Activated T-helper 2 cell treated with anti-CD3 and anti-CD28 coated beads, Interferon-gamma antibody, Interleukin-2, Interleukin-4, amounts not matched to agents 10 μg/mL and 5 μg/mL and 100 μg/mL, durations not matched to agents 14 hours and 24 hours and 36 hours (primary cell): Measurements from ENCODE around the gene NUBP2. TPM values are rescaled to one million over a fixed set of nuclear protein-coding genes. Genes with fewer than 3 reads are reported as not detected.

Source experiments
- DNase-seq: peaks from one replicate; pipeline ENCODE4 v3.0.0; 2021; ENCODE audit warnings: low spot score
- H3K27ac Mint-ChIP-seq: one replicate; pipeline ENCODE4 v1.8.0; 2021; ENCODE audit warnings: mixed read lengths
- H3K27me3 Mint-ChIP-seq: one replicate; pipeline ENCODE4 v1.8.0; 2021; ENCODE audit warnings: low read depth, mixed read lengths
- H3K36me3 Mint-ChIP-seq: one replicate; pipeline ENCODE4 v1.8.0; 2021; ENCODE audit warnings: low read depth, mixed read lengths
- H3K4me1 Mint-ChIP-seq: one replicate; pipeline ENCODE4 v1.8.0; 2021; ENCODE audit warnings: low read depth, mixed read lengths
- H3K4me3 Mint-ChIP-seq: one replicate; pipeline ENCODE4 v1.8.0; 2021; ENCODE audit warnings: low read depth, mild to moderate bottlenecking, moderate library complexity, mixed read lengths
- H3K9me3 Mint-ChIP-seq: one replicate; pipeline ENCODE4 v1.8.0; 2021; ENCODE audit warnings: mixed read lengths
- intact Hi-C: fragments of 100-400 bp; cut with micrococcal nuclease; formaldehyde crosslinking; loops from one replicate; pipeline ENCODE4 v1.15.1; 2023
- total RNA-seq: library from RNA; stranded (reverse); gene quantifications from 2 replicates; pipeline ENCODE4 v1.2.3, GENCODE V29; 2022

NUBP2 gene
- total RNA-seq, 1 donor from 2014 or later: 64.5 TPM

GRCh38 chr16:1826691-1827573, 44.2 kb downstream of the NUBP2 start, which contains the start of the genes FAHD1 and HAGH:
Gene FAHD1 (plus strand): TSS chr16:1827206. CDS start chr16:1827239, 33 bp downstream.
Gene HAGH (minus strand): TSS chr16:1826825. CDS start chr16:1826787, 38 bp downstream.
- H3K36me3 Mint-ChIP-seq: no peaks in the 10 kb centered on the region
- H3K4me3 Mint-ChIP-seq: peak within 1 kb of the TSS; percentile 93
- peak; percentile 92 for DNase-seq
- H3K4me1 Mint-ChIP-seq: peaks cover 24% of the 10 kb centered on the region
- peak within 1 kb of the TSS; percentile 85 for H3K27ac Mint-ChIP-seq
- H3K9me3 Mint-ChIP-seq: no peaks in the 10 kb centered on the region
- H3K27me3 Mint-ChIP-seq: no peaks in the 10 kb centered on the region
- intact Hi-C loops: loop anchor here (2.0 kb wide), 2 partner anchors 44 to 54 kb away; partner anchors contain the start of genes EME2, MRPS34, NUBP2 and SPSB3

GRCh38 chr16:1828645-1829410, 46.1 kb downstream of the NUBP2 start:
- Mint-ChIP-seq H3K4me3 (peak overlapping the region; percentile 52), H3K4me1 (peaks cover 22% of the 10 kb centered on the region), H3K9me3 (no peaks in the 10 kb centered on the region), H3K27ac (peak overlapping the region; percentile 42), H3K36me3 (no peaks in the 10 kb centered on the region), H3K27me3 (no peaks in the 10 kb centered on the region)
- no peak for DNase-seq
- intact Hi-C loops: no loop called here

- no peak for DNase-seq
- Mint-ChIP-seq H3K27me3 (no peaks in the 10 kb centered on the region), H3K4me3 (no peak overlapping the region), H3K27ac (no peak overlapping the region), H3K9me3 (no peaks in the 10 kb centered on the region), H3K4me1 (peaks cover 14% of the 10 kb centered on the region), H3K36me3 (no peaks in the 10 kb centered on the region)
- intact Hi-C loops: no loop called here
Measured at GRCh38 chr16:1830213-1830612, 47.5 kb downstream of the NUBP2 start.

- H3K27me3 Mint-ChIP-seq: no peaks in the 10 kb centered on the region
- H3K4me1 Mint-ChIP-seq: peaks cover 14% of the 10 kb centered on the region
- no peak overlapping the region for H3K27ac Mint-ChIP-seq
- H3K9me3 Mint-ChIP-seq: no peaks in the 10 kb centered on the region
- DNase-seq: no peak
- H3K36me3 Mint-ChIP-seq: no peaks in the 10 kb centered on the region
- intact Hi-C loops: no loop called here
- no peak overlapping the region for H3K4me3 Mint-ChIP-seq
Measured at GRCh38 chr16:1831186-1832075, 48.7 kb downstream of the NUBP2 start.

GRCh38 chr16:1832838-1833454, 50.2 kb downstream of the NUBP2 start:
- no peak for DNase-seq
- H3K4me3 Mint-ChIP-seq: no peak overlapping the region
- H3K9me3 Mint-ChIP-seq: no peaks in the 10 kb centered on the region
- intact Hi-C loops: no loop called here
- H3K27ac Mint-ChIP-seq: no peak overlapping the region
- no peaks in the 10 kb centered on the region for H3K36me3 Mint-ChIP-seq
- no peaks in the 10 kb centered on the region for H3K27me3 Mint-ChIP-seq
- H3K4me1 Mint-ChIP-seq: peaks cover 10% of the 10 kb centered on the region

GRCh38 chr16:1834096-1834495, 51.3 kb downstream of the NUBP2 start:
- DNase-seq: no peak
- no peaks in the 10 kb centered on the region for H3K9me3 Mint-ChIP-seq
- intact Hi-C loops: no loop called here
- no peak overlapping the region for H3K4me3 Mint-ChIP-seq
- H3K4me1 Mint-ChIP-seq: peaks cover 2% of the 10 kb centered on the region
- H3K36me3 Mint-ChIP-seq: no peaks in the 10 kb centered on the region
- no peaks in the 10 kb centered on the region for H3K27me3 Mint-ChIP-seq
- no peak overlapping the region for H3K27ac Mint-ChIP-seq

Other genes with a start within 250 kb of the NUBP2 start
- gene TMEM204, start 249.3 kb upstream of the NUBP2 start, total RNA-seq: 17.2 and 17.8 TPM in 2 replicates
- 8.4 and 10.7 TPM in 2 replicates for gene IFT140, start 170.9 kb upstream of the NUBP2 start, total RNA-seq
- gene CRAMP1, start 170.6 kb upstream of the NUBP2 start, total RNA-seq: 33.6 and 34.3 TPM in 2 replicates
- gene JPT2, start 104.7 kb upstream of the NUBP2 start, total RNA-seq: 95.0 and 98.0 TPM in 2 replicates
- gene MAPK8IP3, start 76.8 kb upstream of the NUBP2 start, total RNA-seq: 74.8 and 77.5 TPM in 2 replicates
- 45.6 and 46.1 TPM in 2 replicates for gene NME3, start 11.4 kb upstream of the NUBP2 start, total RNA-seq
- gene EME2, start 10.2 kb upstream of the NUBP2 start, total RNA-seq: 26.1 and 26.2 TPM in 2 replicates
- 179 and 184 TPM in 2 replicates for gene MRPS34, start 9.8 kb upstream of the NUBP2 start, total RNA-seq
- 27.1 and 28.3 TPM in 2 replicates for gene SPSB3, start 389 bp upstream of the NUBP2 start, total RNA-seq
- gene IGFALS, start 10.7 kb downstream of the NUBP2 start, total RNA-seq: not detected in 2 replicates
- 60.3 and 67.6 TPM in 2 replicates for gene HAGH, start 43.9 kb downstream of the NUBP2 start, total RNA-seq
- 17.6 and 20.8 TPM in 2 replicates for gene FAHD1, start 44.2 kb downstream of the NUBP2 start, total RNA-seq
- gene MEIOB, start 89.2 kb downstream of the NUBP2 start, total RNA-seq: not detected in 2 replicates
- gene HS3ST6, start 135.5 kb downstream of the NUBP2 start, total RNA-seq: not detected in 2 replicates
- 33.5 and 35.0 TPM in 2 replicates for gene MSRB1, start 160.2 kb downstream of the NUBP2 start, total RNA-seq
- gene RPL3L, start 171.7 kb downstream of the NUBP2 start, total RNA-seq: 0.66 and 0.85 TPM in 2 replicates
- 132 TPM in 2 replicates for gene NDUFB10, start 176.6 kb downstream of the NUBP2 start, total RNA-seq
- gene RPS2, start 181.9 kb downstream of the NUBP2 start, total RNA-seq: 3,560 and 3,687 TPM in 2 replicates
- 0.39 TPM in 1 of 2 replicates, not detected in the other for gene RNF151, start 183.9 kb downstream of the NUBP2 start, total RNA-seq
- 64.2 and 72.5 TPM in 2 replicates for gene TBL3, start 189.1 kb downstream of the NUBP2 start, total RNA-seq
- 0.21 and 0.23 TPM in 2 replicates for gene NOXO1, start 198.5 kb downstream of the NUBP2 start, total RNA-seq
- gene GFER, start 201.2 kb downstream of the NUBP2 start, total RNA-seq: 39.2 and 40.0 TPM in 2 replicates
- 21.1 and 21.3 TPM in 2 replicates for gene SYNGR3, start 207.0 kb downstream of the NUBP2 start, total RNA-seq
- 82.0 and 83.3 TPM in 2 replicates for gene ZNF598, start 226.9 kb downstream of the NUBP2 start, total RNA-seq
- gene NPW, start 236.8 kb downstream of the NUBP2 start, total RNA-seq: 4.2 and 5.1 TPM in 2 replicates
- 2.3 and 2.6 TPM in 2 replicates for gene NHERF2, start 243.9 kb downstream of the NUBP2 start, total RNA-seq